Endothelial cell of umbilical vein (primary cell): Measurements from ENCODE around the gene AKAP6. TPM values are rescaled to one million over a fixed set of nuclear protein-coding genes. Genes with fewer than 3 reads are reported as not detected.

Source experiments
- BruUV-seq: library from RNA; stranded (reverse); fragments of 400-500 nt; replicated peaks from 2 replicates; lab custom pipeline; 2021; lab: Mats Ljungman, UMichigan
- CTCF ChIA-PET: fragments of 300-600, 350-600 bp; sonication (Branson Sonifier 250); formaldehyde crosslinking; loops from one replicate; lab custom pipeline; 2021; ENCODE audit warnings: antibody characterized with exemption, inconsistent platforms; lab: Charles Lee
- POLR2A ChIA-PET: fragments of 300-600, 350-600 bp; sonication (Branson Sonifier 250); formaldehyde crosslinking; loops from one replicate; lab custom pipeline; 2021; ENCODE audit warnings: antibody characterized with exemption, inconsistent platforms; lab: Charles Lee
- DNase-seq: peaks from one replicate; pipeline ENCODE4 v3.0.0-alpha.2; 2011; ENCODE audit warnings: low read depth, low spot score
- FAIRE-seq: peaks from 2 replicates; lab custom pipeline; 2011; peaks lifted over from hg19 to GRCh38; lab: Jason Lieb, UNC
- H2AFZ ChIP-seq: 2 replicates; pipeline ENCODE4 v1.6.0; 2012; ENCODE audit warnings: low read depth, low read length, control low read depth, inconsistent platforms
- H3K27ac ChIP-seq: 2 replicates; pipeline ENCODE4 v1.5.1; 2011; ENCODE audit warnings: low read depth, mild to moderate bottlenecking, control low read depth, low read length, moderate library complexity; ENCODE audit not compliant: insufficient read depth
- H3K27me3 ChIP-seq, 2 experiments: 2 replicates each; pipeline versions ENCODE4 v1.6.0 to v1.6.1; 2011; ENCODE audit warnings: low read length in 2 of 2, mixed read lengths in 1 of 2; ENCODE audit not compliant: control insufficient read depth in 2 of 2, insufficient read depth in 2 of 2
- H3K36me3 ChIP-seq, 2 experiments: 2 replicates in 1 of 2; 3 replicates in 1 of 2; pipeline ENCODE4 v1.5.1; 2011; ENCODE audit warnings: low read length in 2 of 2, mild to moderate bottlenecking in 1 of 2, moderate library complexity in 1 of 2; ENCODE audit not compliant: control insufficient read depth in 2 of 2, insufficient read depth in 2 of 2; ENCODE audit errors: extremely low read depth in 1 of 2
- H3K4me1 ChIP-seq: 3 replicates; pipeline ENCODE4 v1.5.1; 2011; ENCODE audit warnings: mild to moderate bottlenecking, low read length; ENCODE audit not compliant: control insufficient read depth, insufficient read depth; ENCODE audit errors: extremely low read depth
- H3K4me2 ChIP-seq: 2 replicates; pipeline ENCODE4 v1.6.1; 2011; ENCODE audit warnings: low read length, control low read depth, mixed read lengths; ENCODE audit not compliant: insufficient read depth
- H3K4me3 ChIP-seq, 3 experiments: fragments of 200-600 bp in 1 of 3; sonication (generic), shearing (Covaris generic) in 1 of 3; replicated peaks in 1 of 3; 2 replicates each; pipeline ENCODE4 v1.5.1; 2011 to 2016; ENCODE audit warnings: control low read depth in 3 of 3, low read length in 3 of 3, mild to moderate bottlenecking in 2 of 3, inconsistent platforms in 1 of 3, low read depth in 1 of 3, moderate library complexity in 1 of 3; ENCODE audit not compliant: insufficient read depth in 1 of 3
- H3K79me2 ChIP-seq: 2 replicates; pipeline ENCODE4 v1.6.0; 2012; ENCODE audit warnings: low read length, inconsistent platforms; ENCODE audit not compliant: control insufficient read depth, insufficient read depth
- H3K9ac ChIP-seq: replicated peaks from 2 replicates; pipeline ENCODE3; 2011; ENCODE audit warnings: low read length, control low read depth; ENCODE audit not compliant: insufficient read depth; ENCODE audit errors: extremely low read depth
- H3K9me1 ChIP-seq: replicated peaks from 3 replicates; pipeline ENCODE4 v1.6.0; 2011; ENCODE audit warnings: mild to moderate bottlenecking, low read length; ENCODE audit not compliant: control insufficient read depth, insufficient read depth; ENCODE audit errors: extremely low read depth
- H3K9me3 ChIP-seq: replicated peaks from 2 replicates; pipeline ENCODE4 v1.5.1; 2012; ENCODE audit warnings: low read length, inconsistent platforms; ENCODE audit not compliant: control insufficient read depth, insufficient read depth
- H4K20me1 ChIP-seq: replicated peaks from 2 replicates; pipeline ENCODE3; 2011; ENCODE audit warnings: mild to moderate bottlenecking, low read length; ENCODE audit not compliant: control insufficient read depth, insufficient read depth; ENCODE audit errors: extremely low read depth
- EZH2 ChIP-seq: IDR thresholded peaks from 2 replicates; pipeline ENCODE4 v1.6.1; 2012; ENCODE audit warnings: borderline replicate concordance, low read depth, mild to moderate bottlenecking, moderate library complexity, low read length, inconsistent platforms; ENCODE audit not compliant: severe bottlenecking
- FOS ChIP-seq: IDR thresholded peaks from 2 replicates; pipeline ENCODE4 v1.6.1; 2011; ENCODE audit warnings: mild to moderate bottlenecking, low read length, moderate library complexity, borderline replicate concordance; ENCODE audit not compliant: insufficient read depth
- GATA2 ChIP-seq: IDR thresholded peaks from 2 replicates; pipeline ENCODE4 v1.7.0; 2011; ENCODE audit warnings: low read depth, mild to moderate bottlenecking, moderate library complexity, mixed read lengths, low read length; ENCODE audit not compliant: insufficient read length, insufficient read depth
- JUN ChIP-seq: IDR thresholded peaks from 2 replicates; pipeline ENCODE4 v1.6.1; 2011; ENCODE audit warnings: borderline replicate concordance, low read depth; ENCODE audit not compliant: insufficient read length, insufficient read depth
- MYC ChIP-seq: IDR thresholded peaks from one replicate; pipeline ENCODE4 v1.6.1; 2011; ENCODE audit warnings: mild to moderate bottlenecking, low read depth, low read length
- POLR2A ChIP-seq: IDR thresholded peaks from 2 replicates; pipeline ENCODE4 v1.6.1; 2012; ENCODE audit warnings: low read depth, mild to moderate bottlenecking, control low read depth, low read length
- POLR2AphosphoS5 ChIP-seq: IDR thresholded peaks from 2 replicates; pipeline ENCODE4 v1.6.1; 2012; ENCODE audit warnings: low read depth, mild to moderate bottlenecking, control low read depth, low read length, moderate library complexity; ENCODE audit not compliant: insufficient read depth
- dilution Hi-C: fragments of 300-500 bp; cut with MboI; formaldehyde crosslinking; loops from one replicate; pipeline ENCODE4 v1.15.0; 2019; ENCODE audit warnings: low sequenced_read_pairs; ENCODE audit not compliant: extremely low pct_ligation_motif_present
- intact Hi-C: fragments of 100-400 bp; cut with micrococcal nuclease; formaldehyde crosslinking; loops from one replicate; pipeline ENCODE4 v1.10.0; 2022
- polyA plus RNA-seq, 4 experiments: library from polyadenylated mRNA; depleted of rRNA in 3 of 4; stranded (reverse) in 3 of 4; unstranded in 1 of 4; fragments of >200 nt; gene quantifications; 2 replicates each; pipeline versions ENCODE4 v1.2.1 to v1.2.3, GENCODE V29; 2011 to 2012; ENCODE audit warnings: missing spikeins in 1 of 4
- total RNA-seq: library from RNA; stranded (reverse); gene quantifications from 2 replicates; pipeline ENCODE4 v1.2.3, GENCODE V29; 2021
- TF ChIP-seq, protein P1 (sequence below): IDR thresholded peaks from 2 replicates; pipeline ENCODE4 v1.6.1; 2011; ENCODE audit not compliant: insufficient read depth, insufficient read length
- TF ChIP-seq, protein P2 (sequence below), 2 donors: IDR thresholded peaks; 1 replicate in 1 of 2; 2 replicates in 1 of 2; pipeline ENCODE4 v1.5.1; 2011; ENCODE audit warnings: low read length in 2 of 2, mild to moderate bottlenecking in 2 of 2, moderate library complexity in 2 of 2, control low read depth in 1 of 2, inconsistent platforms in 1 of 2, low read depth in 1 of 2; ENCODE audit not compliant: insufficient read depth in 1 of 2; ENCODE audit errors: extremely low read depth in 1 of 2

The AKAP6 gene
- total and polyA plus RNA-seq, 2 donors (not counting 3 experiments of a cell fraction or from before 2014, with no cell fraction given), result 0.03 to 0.49 TPM

DNA sequence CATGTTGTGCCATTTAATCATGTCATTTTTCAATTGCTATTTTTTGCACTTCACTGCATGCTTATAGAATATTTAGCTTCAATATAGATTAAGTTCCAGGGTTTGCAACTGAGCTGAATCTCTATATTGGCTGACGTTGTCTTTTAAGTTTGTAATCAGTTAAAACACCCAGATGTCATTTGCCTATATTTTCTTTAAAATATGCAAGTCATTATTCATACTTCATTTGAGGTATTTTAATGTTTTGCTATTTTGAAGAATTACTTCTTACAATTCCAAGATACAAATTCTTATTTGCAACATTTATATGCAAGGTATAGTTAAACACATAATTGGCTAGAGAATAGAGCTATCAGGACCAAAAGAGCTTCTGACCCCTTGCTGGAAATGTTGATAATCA lies 434.6 kb downstream of the AKAP6 start:
- no peak for TF ChIP-seq POLR2AphosphoS5
- TF ChIP-seq POLR2A, result no peak
- no peak for TF ChIP-seq MYC
- TF ChIP-seq GATA2, result no peak
- TF ChIP-seq FOS, result no peak
- TF ChIP-seq, protein P1, sequence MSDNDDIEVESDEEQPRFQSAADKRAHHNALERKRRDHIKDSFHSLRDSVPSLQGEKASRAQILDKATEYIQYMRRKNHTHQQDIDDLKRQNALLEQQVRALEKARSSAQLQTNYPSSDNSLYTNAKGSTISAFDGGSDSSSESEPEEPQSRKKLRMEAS, result no peak
- TF ChIP-seq, protein P2, sequence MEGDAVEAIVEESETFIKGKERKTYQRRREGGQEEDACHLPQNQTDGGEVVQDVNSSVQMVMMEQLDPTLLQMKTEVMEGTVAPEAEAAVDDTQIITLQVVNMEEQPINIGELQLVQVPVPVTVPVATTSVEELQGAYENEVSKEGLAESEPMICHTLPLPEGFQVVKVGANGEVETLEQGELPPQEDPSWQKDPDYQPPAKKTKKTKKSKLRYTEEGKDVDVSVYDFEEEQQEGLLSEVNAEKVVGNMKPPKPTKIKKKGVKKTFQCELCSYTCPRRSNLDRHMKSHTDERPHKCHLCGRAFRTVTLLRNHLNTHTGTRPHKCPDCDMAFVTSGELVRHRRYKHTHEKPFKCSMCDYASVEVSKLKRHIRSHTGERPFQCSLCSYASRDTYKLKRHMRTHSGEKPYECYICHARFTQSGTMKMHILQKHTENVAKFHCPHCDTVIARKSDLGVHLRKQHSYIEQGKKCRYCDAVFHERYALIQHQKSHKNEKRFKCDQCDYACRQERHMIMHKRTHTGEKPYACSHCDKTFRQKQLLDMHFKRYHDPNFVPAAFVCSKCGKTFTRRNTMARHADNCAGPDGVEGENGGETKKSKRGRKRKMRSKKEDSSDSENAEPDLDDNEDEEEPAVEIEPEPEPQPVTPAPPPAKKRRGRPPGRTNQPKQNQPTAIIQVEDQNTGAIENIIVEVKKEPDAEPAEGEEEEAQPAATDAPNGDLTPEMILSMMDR (IDR thresholded peaks at IDR 0.05; ENCODE audit: extremely low read depth in 1 of 2, insufficient read depth in 1 of 2, low read depth in 1 of 2, low read length in 2 of 2), result no peak
- TF ChIP-seq JUN, result no peak
- TF ChIP-seq EZH2, result no peak
- Histone ChIP-seq H4K20me1 (no peaks in the 10 kb centered on the region), H3K9ac (no peak overlapping the region), H3K27ac (no peak overlapping the region), H2AFZ (no peak overlapping the region), H3K4me1 (no peaks in the 10 kb centered on the region), H3K36me3 (no peaks in the 10 kb centered on the region), H3K79me2 (no peaks in the 10 kb centered on the region), H3K4me3 (no peak overlapping the region), H3K9me3 (no peaks in the 10 kb centered on the region), H3K4me2 (no peak overlapping the region), H3K27me3 (no peaks in the 10 kb centered on the region), H3K9me1 (no peaks in the 10 kb centered on the region)
- DNase-seq (no peak), FAIRE-seq (no peak)
- intact Hi-C loops, result no loop called here
- no TSS peak for BruUV-seq
- ChIA-PET POLR2A (no interaction called here), CTCF (interaction anchor here (0.6 kb wide), 1 partner anchor 1283 kb away, joined by 3 read pairs; no protein-coding TSS in a partner anchor)
- dilution Hi-C loops, result no loop called here
